Stimulated activated CD4-positive, alpha-beta T cell treated with anti-CD3 and anti-CD28 coated beads, Interleukin-12 subunit alpha, Interleukin-12 subunit beta, amount 100 ng/mL, for 4 hours (primary cell): ENCODE measurements around the gene SFT2D1.

Source experiments
- DNase-seq: peaks from one replicate; pipeline ENCODE4 v3.0.0-alpha.2; 2020

Gene SFT2D1

GRCh38 chr6:166333172-166333995 lies 9.0 kb downstream of the SFT2D1 start:
- DNase-seq = no peak

- DNase-seq = no peak
Observed at GRCh38 chr6:166331503-166332415, 10.6 kb downstream of the SFT2D1 start.

- DNase-seq = no peak
Observed at GRCh38 chr6:166330612-166331011, 11.7 kb downstream of the SFT2D1 start.

- no peak for DNase-seq
Observed at GRCh38 chr6:166325383-166326042, 16.8 kb downstream of the SFT2D1 start.

GRCh38 chr6:166323395-166323794 lies 18.9 kb downstream of the SFT2D1 start:
- no peak for DNase-seq

GRCh38 chr6:166318649-166319600 lies 23.4 kb downstream of the SFT2D1 start:
- no peak for DNase-seq

GRCh38 chr6:166318227-166318626 lies 24.1 kb downstream of the SFT2D1 start:
- no peak for DNase-seq

GRCh38 chr6:166317261-166318212 lies 24.8 kb downstream of the SFT2D1 start:
- no peak for DNase-seq

GRCh38 chr6:166315436-166315835 lies 26.9 kb downstream of the SFT2D1 start:
- no peak for DNase-seq

- no peak for DNase-seq
Observed at GRCh38 chr6:166314454-166314853, 27.9 kb downstream of the SFT2D1 start.

- peak; percentile 40 for DNase-seq
Observed at GRCh38 chr6:166313255-166314070, 28.9 kb downstream of the SFT2D1 start.

- no peak for DNase-seq
Observed at GRCh38 chr6:166312832-166313231, 29.5 kb downstream of the SFT2D1 start.

GRCh38 chr6:166310634-166311033 lies 31.7 kb downstream of the SFT2D1 start:
- DNase-seq = no peak

GRCh38 chr6:166309977-166310376 lies 32.4 kb downstream of the SFT2D1 start:
- no peak for DNase-seq

GRCh38 chr6:166308769-166309589 lies 33.4 kb downstream of the SFT2D1 start:
- DNase-seq = no peak

- DNase-seq = peak; percentile 7
Observed at GRCh38 chr6:166308033-166308768, 34.1 kb downstream of the SFT2D1 start, which contains the start of gene PRR18. TSS of gene PRR18 (minus strand) at chr6:166308392. CDS start at chr6:166308142, 250 bp downstream.

GRCh38 chr6:166307082-166308032 lies 35.0 kb downstream of the SFT2D1 start:
- peak; percentile 21 for DNase-seq
